ENCODE results near the gene DNMT1.
A peak's percentile ranks its signal among the peaks of the same experiment; 100 is the strongest.

The DNMT1 gene

GRCh38 chr19:10115392-10116084 lies 79.2 kb downstream of the DNMT1 start:
- no peak for DNase-seq (ENCODE audit: low read depth in 1 of 2, low spot score in 1 of 2)

GRCh38 chr19:10114651-10115391 lies 79.9 kb downstream of the DNMT1 start:
- DNase-seq (ENCODE audit: low read depth in 1 of 2, low spot score in 1 of 2), result no peak

- DNase-seq (ENCODE audit: low read depth in 1 of 2, low spot score in 1 of 2), result no peak
These were observed 80.6 kb downstream of the DNMT1 start for GRCh38 chr19:10113964-10114650.

GRCh38 chr19:10113592-10113963 lies 81.2 kb downstream of the DNMT1 start:
- DNase-seq (ENCODE audit: low read depth in 1 of 2, low spot score in 1 of 2), result no peak

GRCh38 chr19:10112895-10113591 lies 81.7 kb downstream of the DNMT1 start:
- peak in 1 of 2 donors; percentile 52 for DNase-seq (ENCODE audit: low read depth in 1 of 2, low spot score in 1 of 2)

- DNase-seq (ENCODE audit: low read depth in 1 of 2, low spot score in 1 of 2), result peak in 1 of 2 donors; percentile 52
These were observed 82.6 kb downstream of the DNMT1 start for GRCh38 chr19:10112037-10112761.

- DNase-seq (ENCODE audit: low read depth in 1 of 2, low spot score in 1 of 2), result no peak
These were observed 83.3 kb downstream of the DNMT1 start, which contains the start of gene P2RY11 for GRCh38 chr19:10111405-10111811. Gene P2RY11, plus strand, starts transcription at chr19:10111693. Its CDS starts 29 bp downstream, at chr19:10111722.

GRCh38 chr19:10110972-10111317 lies 83.8 kb downstream of the DNMT1 start:
- no peak for DNase-seq (ENCODE audit: low read depth in 1 of 2, low spot score in 1 of 2)

GRCh38 chr19:10110076-10110971 lies 84.4 kb downstream of the DNMT1 start:
- no peak for DNase-seq (ENCODE audit: low read depth in 1 of 2, low spot score in 1 of 2)

- no peak for DNase-seq (ENCODE audit: low read depth in 1 of 2, low spot score in 1 of 2)
These were observed 85.2 kb downstream of the DNMT1 start for GRCh38 chr19:10109528-10109927.

- no peak for DNase-seq (ENCODE audit: low read depth in 1 of 2, low spot score in 1 of 2)
These were observed 86.9 kb downstream of the DNMT1 start for GRCh38 chr19:10107817-10108367.

GRCh38 chr19:10107254-10107653 lies 87.5 kb downstream of the DNMT1 start:
- no peak for DNase-seq (ENCODE audit: low read depth in 1 of 2, low spot score in 1 of 2)

GRCh38 chr19:10106100-10106936 lies 88.4 kb downstream of the DNMT1 start, which contains the start of gene PPAN:
Gene PPAN, plus strand, starts transcription at chr19:10106362. Its CDS starts 33 bp downstream, at chr19:10106395.
- DNase-seq (ENCODE audit: low read depth in 1 of 2, low spot score in 1 of 2), result peak; percentile 93 to 96

- peak in 1 of 2 donors; percentile 68 for DNase-seq (ENCODE audit: low read depth in 1 of 2, low spot score in 1 of 2)
These were observed 89.1 kb downstream of the DNMT1 start for GRCh38 chr19:10105509-10106099.

GRCh38 chr19:10104665-10105508 lies 89.9 kb downstream of the DNMT1 start:
- peak; percentile 53 to 66 for DNase-seq (ENCODE audit: low read depth in 1 of 2, low spot score in 1 of 2)

GRCh38 chr19:10104130-10104513 lies 90.6 kb downstream of the DNMT1 start:
- no peak for DNase-seq (ENCODE audit: low read depth in 1 of 2, low spot score in 1 of 2)

- DNase-seq (ENCODE audit: low read depth in 1 of 2, low spot score in 1 of 2), result no peak
These were observed 91.9 kb downstream of the DNMT1 start for GRCh38 chr19:10102787-10103236.

All from activated T-helper 1 cell treated with anti-CD3 and anti-CD28 coated beads, Interleukin-2, amount 50 U/mL, for 16 hours (primary cell).